ENCODE results near the gene DHX35.

DHX35 gene

GRCh38 chr20:39019805-39020325 lies 57.7 kb downstream of the DHX35 start:
- H3K27me3 ChIP-seq (ENCODE audit: insufficient read depth, low read length, poor library complexity): no peaks in the 10 kb centered on the region
- no peak for ATAC-seq (ENCODE audit: insufficient read depth, low read depth)
- H2AFZ ChIP-seq (ENCODE audit: low read depth, low read length): no peak overlapping the region
- no peak overlapping the region for H3K4me2 ChIP-seq (ENCODE audit: insufficient read depth, low read length)
- H3K79me2 ChIP-seq (ENCODE audit: insufficient read depth, low read length): no peaks in the 10 kb centered on the region
- no peak for DNase-seq
- TF ChIP-seq, protein P1, sequence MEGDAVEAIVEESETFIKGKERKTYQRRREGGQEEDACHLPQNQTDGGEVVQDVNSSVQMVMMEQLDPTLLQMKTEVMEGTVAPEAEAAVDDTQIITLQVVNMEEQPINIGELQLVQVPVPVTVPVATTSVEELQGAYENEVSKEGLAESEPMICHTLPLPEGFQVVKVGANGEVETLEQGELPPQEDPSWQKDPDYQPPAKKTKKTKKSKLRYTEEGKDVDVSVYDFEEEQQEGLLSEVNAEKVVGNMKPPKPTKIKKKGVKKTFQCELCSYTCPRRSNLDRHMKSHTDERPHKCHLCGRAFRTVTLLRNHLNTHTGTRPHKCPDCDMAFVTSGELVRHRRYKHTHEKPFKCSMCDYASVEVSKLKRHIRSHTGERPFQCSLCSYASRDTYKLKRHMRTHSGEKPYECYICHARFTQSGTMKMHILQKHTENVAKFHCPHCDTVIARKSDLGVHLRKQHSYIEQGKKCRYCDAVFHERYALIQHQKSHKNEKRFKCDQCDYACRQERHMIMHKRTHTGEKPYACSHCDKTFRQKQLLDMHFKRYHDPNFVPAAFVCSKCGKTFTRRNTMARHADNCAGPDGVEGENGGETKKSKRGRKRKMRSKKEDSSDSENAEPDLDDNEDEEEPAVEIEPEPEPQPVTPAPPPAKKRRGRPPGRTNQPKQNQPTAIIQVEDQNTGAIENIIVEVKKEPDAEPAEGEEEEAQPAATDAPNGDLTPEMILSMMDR (IDR thresholded peaks at IDR 0.05; ENCODE audit: borderline replicate concordance, extremely low read depth, low read length, poor library complexity, severe bottlenecking): no peak
- no peak for TF ChIP-seq EZH2 (IDR thresholded peaks at IDR 0.05; ENCODE audit: borderline replicate concordance, low read depth, low read length, severe bottlenecking)
- H3K9me3 ChIP-seq (ENCODE audit: insufficient read depth, low read length, severe bottlenecking): no peaks in the 10 kb centered on the region
- H3K4me1 ChIP-seq (ENCODE audit: insufficient read depth, low read length): no peaks in the 10 kb centered on the region
- H3K9ac ChIP-seq (ENCODE audit: low read depth, low read length): no peak overlapping the region
- H3K4me3 ChIP-seq (ENCODE audit: low read depth in 1 of 2, low read length in 2 of 2): no peak overlapping the region
- H4K20me1 ChIP-seq (ENCODE audit: insufficient read depth, low read length): no peaks in the 10 kb centered on the region
- no peak overlapping the region for H3K27ac ChIP-seq (ENCODE audit: low read length)
- H3K36me3 ChIP-seq (ENCODE audit: insufficient read depth, low read length): peaks cover 95% of the 10 kb centered on the region

GRCh38 chr20:39021748-39022147 lies 59.6 kb downstream of the DHX35 start:
- Histone ChIP-seq H3K9me3 (ENCODE audit: insufficient read depth, low read length, severe bottlenecking) (no peaks in the 10 kb centered on the region), H3K4me2 (ENCODE audit: insufficient read depth, low read length) (no peak overlapping the region), H3K36me3 (ENCODE audit: insufficient read depth, low read length) (peaks cover 96% of the 10 kb centered on the region), H3K79me2 (ENCODE audit: insufficient read depth, low read length) (no peaks in the 10 kb centered on the region), H3K9ac (ENCODE audit: low read depth, low read length) (no peak overlapping the region), H3K27ac (ENCODE audit: low read length) (no peak overlapping the region), H4K20me1 (ENCODE audit: insufficient read depth, low read length) (no peaks in the 10 kb centered on the region), H3K27me3 (ENCODE audit: insufficient read depth, low read length, poor library complexity) (no peaks in the 10 kb centered on the region), H3K4me1 (ENCODE audit: insufficient read depth, low read length) (no peaks in the 10 kb centered on the region), H2AFZ (ENCODE audit: low read depth, low read length) (no peak overlapping the region), H3K4me3 (ENCODE audit: low read depth in 1 of 2, low read length in 2 of 2) (no peak overlapping the region)
- ATAC-seq (ENCODE audit: insufficient read depth, low read depth) (no peak), DNase-seq (no peak)
- TF ChIP-seq, protein P1 (IDR thresholded peaks at IDR 0.05; ENCODE audit: borderline replicate concordance, extremely low read depth, low read length, poor library complexity, severe bottlenecking): no peak
- no peak for TF ChIP-seq EZH2 (IDR thresholded peaks at IDR 0.05; ENCODE audit: borderline replicate concordance, low read depth, low read length, severe bottlenecking)

- H3K27me3 ChIP-seq (ENCODE audit: insufficient read depth, low read length, poor library complexity): no peaks in the 10 kb centered on the region
- no peaks in the 10 kb centered on the region for H3K4me1 ChIP-seq (ENCODE audit: insufficient read depth, low read length)
- ATAC-seq (ENCODE audit: insufficient read depth, low read depth) (no peak), DNase-seq (no peak)
- peaks cover 93% of the 10 kb centered on the region for H3K36me3 ChIP-seq (ENCODE audit: insufficient read depth, low read length)
- H2AFZ ChIP-seq (ENCODE audit: low read depth, low read length): no peak overlapping the region
- H3K4me3 ChIP-seq (ENCODE audit: low read depth in 1 of 2, low read length in 2 of 2): no peak overlapping the region
- TF ChIP-seq, protein P1 (IDR thresholded peaks at IDR 0.05; ENCODE audit: borderline replicate concordance, extremely low read depth, low read length, poor library complexity, severe bottlenecking): no peak
- TF ChIP-seq EZH2 (IDR thresholded peaks at IDR 0.05; ENCODE audit: borderline replicate concordance, low read depth, low read length, severe bottlenecking): no peak
- no peaks in the 10 kb centered on the region for H3K79me2 ChIP-seq (ENCODE audit: insufficient read depth, low read length)
- H4K20me1 ChIP-seq (ENCODE audit: insufficient read depth, low read length): no peaks in the 10 kb centered on the region
- no peaks in the 10 kb centered on the region for H3K9me3 ChIP-seq (ENCODE audit: insufficient read depth, low read length, severe bottlenecking)
- no peak overlapping the region for H3K9ac ChIP-seq (ENCODE audit: low read depth, low read length)
- H3K27ac ChIP-seq (ENCODE audit: low read length): no peak overlapping the region
- no peak overlapping the region for H3K4me2 ChIP-seq (ENCODE audit: insufficient read depth, low read length)
Measured at GRCh38 chr20:39025883-39026282, 63.7 kb downstream of the DHX35 start.

DNA sequence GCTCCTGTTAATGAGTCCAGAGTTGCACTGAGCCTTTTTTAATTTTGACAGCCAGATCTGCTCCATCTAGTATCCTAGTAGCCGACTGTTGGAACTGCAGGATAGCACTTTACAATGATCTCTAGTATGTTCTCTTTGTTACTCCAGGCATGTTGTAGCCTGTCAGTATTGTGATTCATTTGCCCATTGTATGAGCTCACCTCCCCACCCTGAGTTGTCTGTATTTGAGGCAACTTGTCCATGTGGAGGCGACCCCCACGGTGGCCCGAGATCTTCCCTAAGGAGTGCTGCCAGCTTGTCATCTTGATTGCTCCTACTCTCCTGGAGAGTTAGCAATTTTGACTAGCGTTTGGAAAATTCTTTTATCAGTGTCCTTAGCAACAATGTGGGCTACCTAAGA lies 67.2 kb downstream of the DHX35 start:
- TF ChIP-seq, protein P1 (IDR thresholded peaks at IDR 0.05; ENCODE audit: borderline replicate concordance, extremely low read depth, low read length, poor library complexity, severe bottlenecking): no peak
- no peak for TF ChIP-seq EZH2 (IDR thresholded peaks at IDR 0.05; ENCODE audit: borderline replicate concordance, low read depth, low read length, severe bottlenecking)
- DNase-seq (no peak), ATAC-seq (ENCODE audit: insufficient read depth, low read depth) (no peak)
- H4K20me1 ChIP-seq (ENCODE audit: insufficient read depth, low read length): no peaks in the 10 kb centered on the region
- H3K9ac ChIP-seq (ENCODE audit: low read depth, low read length): no peak overlapping the region
- H3K4me3 ChIP-seq (ENCODE audit: low read depth in 1 of 2, low read length in 2 of 2): no peak overlapping the region
- no peaks in the 10 kb centered on the region for H3K9me3 ChIP-seq (ENCODE audit: insufficient read depth, low read length, severe bottlenecking)
- no peaks in the 10 kb centered on the region for H3K79me2 ChIP-seq (ENCODE audit: insufficient read depth, low read length)
- no peak overlapping the region for H2AFZ ChIP-seq (ENCODE audit: low read depth, low read length)
- no peak overlapping the region for H3K27ac ChIP-seq (ENCODE audit: low read length)
- peaks cover 90% of the 10 kb centered on the region for H3K36me3 ChIP-seq (ENCODE audit: insufficient read depth, low read length)
- H3K27me3 ChIP-seq (ENCODE audit: insufficient read depth, low read length, poor library complexity): no peaks in the 10 kb centered on the region
- H3K4me2 ChIP-seq (ENCODE audit: insufficient read depth, low read length): no peak overlapping the region
- no peaks in the 10 kb centered on the region for H3K4me1 ChIP-seq (ENCODE audit: insufficient read depth, low read length)

Data from DND-41 (cell line).